ENCODE results near the gene AKT1.

AKT1 gene

GRCh38 chr14:104801520-104802393, 6.2 kb upstream of the AKT1 start:
- in situ Hi-C loops (cut with MboI; ENCODE audit: low sequenced_read_pairs, unreplicated experiment), result no loop called here
- no peak for DNase-seq (ENCODE audit: low spot score)
- no peak for TF ChIP-seq CTCF (IDR thresholded peaks at IDR 0.05; ENCODE audit: borderline replicate concordance, control extremely low read depth, extremely low read depth, insufficient read depth, missing control alignments)

- in situ Hi-C loops (cut with MboI; ENCODE audit: low sequenced_read_pairs, unreplicated experiment), result no loop called here
- TF ChIP-seq CTCF (IDR thresholded peaks at IDR 0.05; ENCODE audit: borderline replicate concordance, control extremely low read depth, extremely low read depth, insufficient read depth, missing control alignments), result no peak
- peak; percentile 79 for DNase-seq (ENCODE audit: low spot score)
Observed at GRCh38 chr14:104800771-104801519, 5.4 kb upstream of the AKT1 start, which contains the start of gene ZBTB42. Gene ZBTB42, plus strand, starts transcription at chr14:104801101. Its CDS starts 97 bp downstream, at chr14:104801198.

GRCh38 chr14:104800015-104800770, 4.6 kb upstream of the AKT1 start:
- in situ Hi-C loops (cut with MboI; ENCODE audit: low sequenced_read_pairs, unreplicated experiment), result no loop called here
- TF ChIP-seq CTCF (IDR thresholded peaks at IDR 0.05; ENCODE audit: borderline replicate concordance, control extremely low read depth, extremely low read depth, insufficient read depth, missing control alignments), result peak; percentile 30
- DNase-seq (ENCODE audit: low spot score), result peak; percentile 94

GRCh38 chr14:104799244-104800014, 3.9 kb upstream of the AKT1 start:
- no peak for TF ChIP-seq CTCF (IDR thresholded peaks at IDR 0.05; ENCODE audit: borderline replicate concordance, control extremely low read depth, extremely low read depth, insufficient read depth, missing control alignments)
- in situ Hi-C loops (cut with MboI; ENCODE audit: low sequenced_read_pairs, unreplicated experiment), result no loop called here
- no peak for DNase-seq (ENCODE audit: low spot score)

GRCh38 chr14:104798300-104799243, 3.0 kb upstream of the AKT1 start:
- TF ChIP-seq CTCF (IDR thresholded peaks at IDR 0.05; ENCODE audit: borderline replicate concordance, control extremely low read depth, extremely low read depth, insufficient read depth, missing control alignments), result no peak
- no peak for DNase-seq (ENCODE audit: low spot score)
- in situ Hi-C loops (cut with MboI; ENCODE audit: low sequenced_read_pairs, unreplicated experiment), result no loop called here
